Mucosa of descending colon (tissue), 3 donors: ENCODE data around the gene ADGRV1. TPM values are rescaled to one million over a fixed set of nuclear protein-coding genes. Genes with fewer than 3 reads are reported as not detected.
"Not testable (repeated sequence)": the region's sequence is repeated elsewhere in the genome, so short reads cannot be mapped to it uniquely, and the experiment has no call there.

Experiments used
- ATAC-seq: fragments of 200-7000 bp; cut with Tn5 transposase; one replicate; pipeline ENCODE4 v1.9.1; 2020; ENCODE audit warnings: mild to moderate bottlenecking, moderate library complexity
- DNase-seq, 3 donors: peaks; one replicate each; pipeline ENCODE4 v3.0.0-alpha.2; 2020
- H3K36me3 ChIP-seq: fragments of 200-600 bp; one replicate; pipeline ENCODE4 v1.8.0; 2021; ENCODE audit warnings: low read depth, mild to moderate bottlenecking
- H3K4me1 ChIP-seq: fragments of 200-600 bp; one replicate; pipeline ENCODE4 v1.8.0; 2021; ENCODE audit warnings: low read depth, mild to moderate bottlenecking
- H3K4me3 ChIP-seq: fragments of 200-600 bp; one replicate; pipeline ENCODE4 v1.8.0; 2021; ENCODE audit warnings: mild to moderate bottlenecking
- H3K9me3 ChIP-seq: fragments of 200-600 bp; one replicate; pipeline ENCODE4 v1.8.0; 2021; ENCODE audit warnings: mild to moderate bottlenecking
- intact Hi-C, 2 donors: fragments of 100-400 bp; cut with DNase I in 1 of 2; cut with micrococcal nuclease in 1 of 2; formaldehyde crosslinking; loops; one replicate each; pipeline versions ENCODE4 v1.11.0 to v1.11.1; 2022; cut with DNase I, micrococcal nuclease
- total RNA-seq, 3 donors: library from RNA; stranded (reverse); fragmentation: NEBNext Ultra II Directional in 2 of 3; extraction: Animal tissue kit (Norgen Biotek cat#: 25700) in 2 of 3; gene quantifications; one replicate each; pipeline versions ENCODE4 v1.2.1 to v1.2.4, GENCODE V29; 2021 to 2023
- TF ChIP-seq, protein P1 (sequence below): fragments of 200-600 bp; IDR thresholded peaks from one replicate; pipeline ENCODE4 v1.8.0; 2022; ENCODE audit warnings: antibody characterized with exemption, mild to moderate bottlenecking
- donor health status: DM: no; HTN: no; CAD: no; lungs with moderate emphysema.
- donor health status: DM: no; HTN: no; CAD: no.
- donor health status: DM: no; HTN: yes; CAD: no.

Gene ADGRV1
- total RNA-seq, 3 donors from 2014 or later = 4.5 to 8.6 (median 6.1) TPM

DNA sequence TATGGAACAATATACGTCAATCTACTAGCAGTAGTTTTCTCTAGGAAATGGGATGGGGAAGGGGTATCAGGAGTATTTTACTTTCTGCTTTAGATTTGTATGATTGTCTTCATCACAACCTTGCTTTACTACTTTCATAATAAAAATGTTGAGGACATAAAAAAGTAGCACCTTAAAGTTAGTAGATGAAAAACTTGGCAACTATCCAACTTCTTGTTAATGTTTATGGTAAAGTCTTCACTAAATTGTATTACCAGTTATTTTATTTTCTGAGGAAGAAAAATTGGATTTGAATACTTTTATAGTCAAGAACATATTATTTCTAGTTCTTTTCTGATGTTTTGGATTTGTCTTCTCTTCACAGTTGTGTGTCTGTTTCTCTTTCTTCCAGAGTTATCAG lies 452.4 kb downstream of the ADGRV1 start:
- DNase-seq (no peak), ATAC-seq (no peak)
- Histone ChIP-seq H3K36me3 (no peaks in the 10 kb centered on the region), H3K9me3 (no peaks in the 10 kb centered on the region), H3K4me1 (no peaks in the 10 kb centered on the region), H3K4me3 (no peak overlapping the region)
- intact Hi-C loops = no loop called here
- TF ChIP-seq, protein P1, sequence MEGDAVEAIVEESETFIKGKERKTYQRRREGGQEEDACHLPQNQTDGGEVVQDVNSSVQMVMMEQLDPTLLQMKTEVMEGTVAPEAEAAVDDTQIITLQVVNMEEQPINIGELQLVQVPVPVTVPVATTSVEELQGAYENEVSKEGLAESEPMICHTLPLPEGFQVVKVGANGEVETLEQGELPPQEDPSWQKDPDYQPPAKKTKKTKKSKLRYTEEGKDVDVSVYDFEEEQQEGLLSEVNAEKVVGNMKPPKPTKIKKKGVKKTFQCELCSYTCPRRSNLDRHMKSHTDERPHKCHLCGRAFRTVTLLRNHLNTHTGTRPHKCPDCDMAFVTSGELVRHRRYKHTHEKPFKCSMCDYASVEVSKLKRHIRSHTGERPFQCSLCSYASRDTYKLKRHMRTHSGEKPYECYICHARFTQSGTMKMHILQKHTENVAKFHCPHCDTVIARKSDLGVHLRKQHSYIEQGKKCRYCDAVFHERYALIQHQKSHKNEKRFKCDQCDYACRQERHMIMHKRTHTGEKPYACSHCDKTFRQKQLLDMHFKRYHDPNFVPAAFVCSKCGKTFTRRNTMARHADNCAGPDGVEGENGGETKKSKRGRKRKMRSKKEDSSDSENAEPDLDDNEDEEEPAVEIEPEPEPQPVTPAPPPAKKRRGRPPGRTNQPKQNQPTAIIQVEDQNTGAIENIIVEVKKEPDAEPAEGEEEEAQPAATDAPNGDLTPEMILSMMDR = no peak

DNA sequence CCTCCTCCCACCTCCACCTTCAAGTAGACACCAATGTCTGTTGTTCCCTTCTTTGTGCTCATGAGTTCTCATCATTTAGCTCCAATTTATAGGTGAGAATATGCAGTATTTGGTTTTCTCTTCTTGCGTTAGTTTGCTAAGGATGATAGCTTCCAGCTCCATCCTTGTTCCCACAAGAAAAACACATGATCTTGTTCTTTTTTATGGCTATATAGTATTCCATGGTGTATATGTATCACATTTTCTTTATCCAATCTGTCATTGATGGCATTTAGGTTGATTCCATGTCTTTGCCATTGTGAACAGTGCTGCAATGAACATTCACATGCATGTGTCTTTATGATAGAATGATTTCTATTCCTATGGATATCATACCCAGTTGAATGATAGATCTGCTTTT lies 454.3 kb downstream of the ADGRV1 start:
- H3K36me3 ChIP-seq, ATAC-seq, H3K4me3 ChIP-seq, intact Hi-C loops, H3K4me1 ChIP-seq, DNase-seq, H3K9me3 ChIP-seq: not testable (repeated sequence)

DNA sequence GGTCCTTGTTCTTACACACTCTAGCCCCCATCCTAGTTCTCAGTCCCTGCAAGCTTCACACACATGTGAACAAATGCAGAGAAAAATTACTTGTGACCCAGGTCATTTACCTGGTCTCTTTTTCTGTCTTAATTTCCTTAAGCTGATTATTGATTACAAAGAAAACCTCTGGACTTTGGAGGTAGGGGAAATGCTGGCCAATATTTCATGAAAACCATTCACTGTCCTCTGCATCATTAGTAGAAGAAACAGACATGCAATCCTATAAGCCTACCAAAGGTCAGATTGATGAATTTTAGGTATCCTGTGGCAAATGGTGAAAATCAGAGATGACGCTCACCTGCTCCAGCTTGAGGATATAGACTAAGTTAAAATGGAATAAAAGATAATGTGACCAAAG lies 457.7 kb downstream of the ADGRV1 start:
- ATAC-seq = no peak
- intact Hi-C loops = no loop called here
- H3K4me1 ChIP-seq = peaks cover 8% of the 10 kb centered on the region
- TF ChIP-seq, protein P1 = no peak
- DNase-seq = no peak
- H3K9me3 ChIP-seq = no peaks in the 10 kb centered on the region
- no peak overlapping the region for H3K4me3 ChIP-seq
- no peaks in the 10 kb centered on the region for H3K36me3 ChIP-seq

DNA sequence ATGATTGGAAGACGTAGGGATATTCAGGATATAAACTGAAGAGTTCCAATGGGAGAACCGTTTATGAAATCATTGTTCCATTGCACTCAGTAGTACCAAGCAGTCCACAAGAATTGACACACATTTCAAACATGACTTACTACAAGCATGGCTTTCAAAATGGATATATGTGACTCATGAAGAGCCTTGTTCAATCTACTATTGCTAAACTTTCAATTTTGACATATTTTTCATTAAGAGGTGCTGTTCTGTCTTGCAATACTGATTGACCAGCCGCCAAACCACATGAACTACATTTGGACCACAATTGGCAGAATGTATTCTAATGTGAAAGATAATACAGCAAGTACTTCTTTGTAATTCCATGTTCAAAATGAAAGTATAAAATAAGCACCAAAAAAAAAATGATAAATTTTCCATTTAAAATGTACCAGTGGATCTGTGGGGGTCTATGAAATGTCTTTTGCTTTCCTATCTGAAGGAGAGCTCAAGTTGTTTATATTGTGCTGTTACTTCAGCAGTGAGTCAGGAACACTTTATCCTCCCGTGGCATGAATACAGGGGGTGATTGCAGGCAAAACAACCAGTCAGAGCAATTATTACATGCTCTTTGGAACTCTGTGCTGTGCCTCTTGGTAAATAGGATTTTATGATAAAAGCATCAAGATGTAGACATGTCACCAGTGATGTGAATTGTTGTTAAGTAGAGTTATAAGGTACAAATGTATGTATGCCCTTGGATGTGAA lies 458.5 kb downstream of the ADGRV1 start:
- peak; percentile 84 for ATAC-seq
- TF ChIP-seq, protein P1 = no peak

DNA sequence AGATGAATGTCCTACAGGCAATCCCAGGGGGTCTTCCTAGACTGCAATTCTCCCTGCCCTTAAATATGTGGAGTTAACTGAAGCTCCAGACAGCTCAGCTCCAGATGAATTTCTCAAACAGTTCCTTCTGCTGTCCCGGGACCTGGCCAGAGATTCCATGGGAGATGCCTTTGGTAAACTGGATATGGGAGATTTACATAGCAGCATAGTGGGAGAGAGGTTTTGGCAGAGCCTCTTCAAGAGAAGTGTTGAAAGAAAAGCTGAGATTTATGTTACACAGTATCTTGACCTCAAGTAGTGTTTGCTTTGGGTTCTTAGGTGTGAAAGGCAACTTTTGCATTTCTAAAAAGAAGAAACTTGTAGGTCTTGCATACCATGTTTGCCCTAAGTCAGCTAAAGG lies 459.6 kb downstream of the ADGRV1 start:
- no peaks in the 10 kb centered on the region for H3K36me3 ChIP-seq
- intact Hi-C loops = no loop called here
- TF ChIP-seq, protein P1 = no peak
- H3K9me3 ChIP-seq = no peaks in the 10 kb centered on the region
- DNase-seq (no peak), ATAC-seq (no peak)
- peaks cover 20% of the 10 kb centered on the region for H3K4me1 ChIP-seq
- no peak overlapping the region for H3K4me3 ChIP-seq

More for the DNA sequence above, 458.5 kb downstream of the ADGRV1 start:
- intact Hi-C loops = no loop called here
- H3K9me3 ChIP-seq = no peaks in the 10 kb centered on the region
- no peak for DNase-seq
- H3K36me3 ChIP-seq = no peaks in the 10 kb centered on the region
- peaks cover 17% of the 10 kb centered on the region for H3K4me1 ChIP-seq
- H3K4me3 ChIP-seq = no peak overlapping the region

DNA sequence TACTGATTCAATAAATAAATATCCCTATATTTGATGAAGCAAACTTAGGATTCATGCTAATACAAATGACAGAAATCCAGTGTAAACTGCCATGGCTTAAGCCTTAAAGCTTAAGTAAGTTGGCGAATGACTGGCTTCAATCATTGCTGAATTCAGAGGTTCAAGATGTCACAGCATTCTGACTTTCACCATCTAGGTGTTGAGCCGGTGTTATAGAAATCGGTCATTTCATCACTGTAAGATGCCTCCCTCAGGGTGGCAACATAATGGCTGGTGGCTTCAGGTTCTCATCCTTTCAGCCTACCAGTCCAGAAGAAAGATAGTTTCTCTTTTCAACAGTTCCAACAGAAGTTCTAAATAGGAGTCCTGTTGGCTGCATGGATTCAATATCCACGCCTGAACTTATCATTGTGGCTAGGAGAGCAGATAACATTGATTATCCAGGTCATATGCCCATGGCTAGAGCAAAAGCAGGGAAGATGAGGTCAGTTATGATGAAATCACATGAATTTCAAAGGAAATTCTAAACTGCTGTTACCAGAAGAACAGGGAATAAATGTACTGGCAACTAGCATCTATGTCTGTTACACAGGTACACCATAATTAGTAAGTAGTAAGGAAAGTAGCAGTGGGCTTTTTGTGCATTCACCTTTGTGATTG lies 460.2 kb downstream of the ADGRV1 start:
- intact Hi-C loops = no loop called here
- Histone ChIP-seq H3K4me1 (peaks cover 20% of the 10 kb centered on the region), H3K4me3 (no peak overlapping the region), H3K9me3 (no peaks in the 10 kb centered on the region), H3K36me3 (no peaks in the 10 kb centered on the region)
- TF ChIP-seq, protein P1 = no peak
- DNase-seq (no peak), ATAC-seq (no peak)
